Parathyroid adenoma (tissue), 2 donors: ENCODE measurements around the gene STIL.
"Not testable (repeated sequence)": the region's sequence is repeated elsewhere in the genome, so short reads cannot be mapped to it uniquely, and the experiment has no call there.

Experiments used
- H2AFZ ChIP-seq: fragments of 300-600 bp; sonication (generic); one replicate; pipeline ENCODE4 v1.7.0; 2017; ENCODE audit warnings: antibody characterized with exemption, mild to moderate bottlenecking
- H3K27ac ChIP-seq: fragments of 300-600 bp; sonication (generic); one replicate; pipeline ENCODE4 v1.7.0; 2017
- H3K27me3 ChIP-seq: fragments of 300-600 bp; sonication (generic); one replicate; pipeline ENCODE4 v1.7.0; 2017; ENCODE audit warnings: low read length; ENCODE audit not compliant: control insufficient read depth, insufficient read depth
- H3K36me3 ChIP-seq: fragments of 300-600 bp; sonication (generic); one replicate; pipeline ENCODE4 v1.7.0; 2017; ENCODE audit warnings: low read length; ENCODE audit not compliant: control insufficient read depth, insufficient read depth
- H3K4me1 ChIP-seq: fragments of 300-600 bp; sonication (generic); one replicate; pipeline ENCODE4 v1.7.0; 2017; ENCODE audit warnings: control low read depth
- H3K4me2 ChIP-seq: fragments of 300-600 bp; sonication (generic); one replicate; pipeline ENCODE4 v1.7.0; 2017; ENCODE audit warnings: low read length
- H3K4me3 ChIP-seq: fragments of 300-600 bp; sonication (generic); one replicate; pipeline ENCODE4 v1.7.0; 2017; ENCODE audit warnings: low read depth, low read length
- H3K79me2 ChIP-seq: fragments of 300-600 bp; sonication (generic); one replicate; pipeline ENCODE4 v1.7.0; 2017; ENCODE audit warnings: control low read depth
- H3K9ac ChIP-seq: fragments of 300-600 bp; sonication (generic); one replicate; pipeline ENCODE4 v1.7.0; 2017; ENCODE audit warnings: mild to moderate bottlenecking
- H3K9me3 ChIP-seq: fragments of 300-600 bp; sonication (generic); one replicate; pipeline ENCODE4 v1.7.0; 2017; ENCODE audit warnings: low read length; ENCODE audit not compliant: control insufficient read depth
- TF ChIP-seq, protein P1 (sequence below): fragments of 300-600 bp; sonication (generic); IDR thresholded peaks from one replicate; pipeline ENCODE4 v1.7.0; 2017; ENCODE audit warnings: antibody characterized with exemption, mild to moderate bottlenecking
- donor health status: primary hyperparathyroidism.

STIL gene

DNA sequence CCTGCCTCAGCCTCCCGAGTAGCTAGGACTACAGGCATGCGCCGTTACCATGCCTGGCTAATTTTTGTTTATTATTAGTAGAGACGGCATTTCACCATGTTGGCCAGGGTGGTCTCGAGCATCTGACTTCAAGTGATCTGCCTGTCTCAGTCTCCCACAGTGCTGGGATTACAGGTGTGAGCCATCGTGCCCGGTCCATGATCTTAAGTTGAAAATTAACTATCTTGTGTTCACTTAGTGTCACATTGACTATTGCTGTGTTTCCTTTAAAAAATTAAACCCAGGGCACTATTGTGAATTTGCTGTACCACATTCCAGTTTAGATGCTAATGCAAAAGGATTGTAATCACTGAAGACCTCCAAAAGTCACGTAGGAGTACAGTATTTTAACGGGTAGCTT lies 33.8 kb upstream of the STIL start:
- H3K9me3 ChIP-seq, result no peaks in the 10 kb centered on the region
- H3K36me3 ChIP-seq, result no peaks in the 10 kb centered on the region
- H2AFZ ChIP-seq, result no peak overlapping the region
- H3K9ac ChIP-seq, result no peak overlapping the region
- H3K27me3 ChIP-seq, result no peaks in the 10 kb centered on the region
- H3K27ac ChIP-seq, result no peak overlapping the region
- H3K79me2 ChIP-seq, result peaks cover 19% of the 10 kb centered on the region
- no peak overlapping the region for H3K4me3 ChIP-seq
- H3K4me2 ChIP-seq, result no peak overlapping the region
- TF ChIP-seq, protein P1, sequence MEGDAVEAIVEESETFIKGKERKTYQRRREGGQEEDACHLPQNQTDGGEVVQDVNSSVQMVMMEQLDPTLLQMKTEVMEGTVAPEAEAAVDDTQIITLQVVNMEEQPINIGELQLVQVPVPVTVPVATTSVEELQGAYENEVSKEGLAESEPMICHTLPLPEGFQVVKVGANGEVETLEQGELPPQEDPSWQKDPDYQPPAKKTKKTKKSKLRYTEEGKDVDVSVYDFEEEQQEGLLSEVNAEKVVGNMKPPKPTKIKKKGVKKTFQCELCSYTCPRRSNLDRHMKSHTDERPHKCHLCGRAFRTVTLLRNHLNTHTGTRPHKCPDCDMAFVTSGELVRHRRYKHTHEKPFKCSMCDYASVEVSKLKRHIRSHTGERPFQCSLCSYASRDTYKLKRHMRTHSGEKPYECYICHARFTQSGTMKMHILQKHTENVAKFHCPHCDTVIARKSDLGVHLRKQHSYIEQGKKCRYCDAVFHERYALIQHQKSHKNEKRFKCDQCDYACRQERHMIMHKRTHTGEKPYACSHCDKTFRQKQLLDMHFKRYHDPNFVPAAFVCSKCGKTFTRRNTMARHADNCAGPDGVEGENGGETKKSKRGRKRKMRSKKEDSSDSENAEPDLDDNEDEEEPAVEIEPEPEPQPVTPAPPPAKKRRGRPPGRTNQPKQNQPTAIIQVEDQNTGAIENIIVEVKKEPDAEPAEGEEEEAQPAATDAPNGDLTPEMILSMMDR, result no peak
- no peaks in the 10 kb centered on the region for H3K4me1 ChIP-seq

DNA sequence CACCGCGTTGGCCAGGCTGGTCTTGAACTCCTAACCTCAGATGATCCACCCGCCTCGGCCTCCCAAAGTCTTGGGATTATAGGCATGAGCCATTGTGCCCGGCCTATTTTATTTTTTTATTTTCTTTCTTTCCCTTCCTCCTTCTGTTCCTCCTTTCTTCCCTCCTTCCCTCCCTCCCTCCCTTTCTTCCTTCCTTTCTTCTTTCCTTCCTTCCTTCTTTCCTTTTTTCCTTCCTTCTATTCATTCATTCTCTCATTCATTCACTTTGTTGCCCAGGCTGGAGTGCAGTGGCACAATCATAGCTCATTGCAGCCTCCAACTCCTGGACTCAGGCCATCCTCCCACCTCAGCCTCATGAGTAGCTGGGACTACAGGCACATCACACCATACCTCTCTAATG lies 33.0 kb upstream of the STIL start:
- not testable (repeated sequence) for H3K36me3 ChIP-seq, H3K4me2 ChIP-seq, H3K9me3 ChIP-seq, H3K27me3 ChIP-seq, H2AFZ ChIP-seq, H3K27ac ChIP-seq, H3K4me3 ChIP-seq, H3K4me1 ChIP-seq, H3K9ac ChIP-seq
- H3K79me2 ChIP-seq, result peaks cover 19% of the 10 kb centered on the region

DNA sequence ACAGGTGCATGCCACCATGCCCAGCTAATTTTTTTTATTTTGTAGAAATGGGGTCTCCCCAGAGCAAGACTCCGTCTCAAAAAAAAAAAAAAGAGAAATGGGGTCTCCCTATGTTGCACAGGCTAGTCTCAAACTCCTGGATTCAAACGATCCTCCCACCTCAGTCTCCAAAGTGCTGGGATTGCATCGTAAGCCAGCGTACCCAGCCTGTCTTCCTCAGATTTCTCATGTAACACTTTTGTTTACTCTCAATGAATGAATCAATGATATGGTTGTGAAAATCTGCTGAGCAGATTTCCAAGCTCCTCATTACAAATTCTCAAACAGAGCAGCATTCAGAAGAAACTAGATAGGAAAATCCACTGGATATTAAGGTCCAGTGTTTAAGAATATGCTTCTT lies 26.3 kb upstream of the STIL start:
- Histone ChIP-seq H3K9ac (no peak overlapping the region), H3K9me3 (no peaks in the 10 kb centered on the region), H3K4me3 (no peak overlapping the region), H3K4me2 (no peak overlapping the region), H3K79me2 (peaks cover 8% of the 10 kb centered on the region), H3K27ac (no peak overlapping the region), H2AFZ (no peak overlapping the region), H3K4me1 (no peaks in the 10 kb centered on the region), H3K36me3 (no peaks in the 10 kb centered on the region), H3K27me3 (no peaks in the 10 kb centered on the region)
- TF ChIP-seq, protein P1, result no peak

DNA sequence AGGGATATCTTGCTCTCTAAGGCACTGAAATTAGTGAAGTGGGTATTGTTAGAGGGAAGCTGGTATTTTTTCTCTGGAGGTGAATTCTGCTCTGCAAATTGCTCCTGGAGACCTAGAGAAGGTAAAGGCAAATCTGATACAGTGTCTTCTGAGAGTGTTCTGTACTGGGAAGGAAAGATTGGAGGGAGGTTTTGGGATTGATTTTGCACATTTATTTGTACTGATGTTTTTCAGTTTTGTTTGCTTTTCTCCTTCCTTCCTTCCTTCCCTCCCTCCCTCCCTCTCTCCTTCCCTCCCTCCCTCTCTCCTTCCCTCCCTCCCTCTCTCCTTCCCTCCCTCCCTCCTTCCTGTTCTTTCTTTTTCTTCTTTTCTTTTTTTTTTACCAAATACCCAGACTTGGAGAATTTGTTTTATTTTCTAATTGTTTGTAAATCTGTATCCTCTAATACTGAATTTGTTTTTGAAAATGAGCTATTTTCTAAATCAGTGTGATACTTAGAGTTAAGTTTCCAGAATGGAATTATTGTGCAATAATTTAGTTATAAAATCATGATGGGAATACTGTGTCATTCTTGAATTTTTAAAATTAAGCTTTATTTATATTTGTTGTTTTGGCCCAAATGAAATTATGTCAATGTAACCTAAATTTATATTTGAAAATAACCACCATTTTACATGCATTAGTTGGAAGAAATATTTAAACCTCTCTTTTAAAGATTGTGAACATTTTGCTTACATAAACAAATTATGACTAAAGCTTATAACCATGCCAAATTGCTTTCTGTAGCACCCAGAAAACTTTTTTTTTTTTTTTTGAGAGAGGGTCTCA lies 24.5 kb upstream of the STIL start:
- Histone ChIP-seq H3K4me1 (peaks cover 5% of the 10 kb centered on the region), H3K27me3 (no peaks in the 10 kb centered on the region), H3K4me3 (no peak overlapping the region), H3K9ac (no peak overlapping the region), H3K27ac (no peak overlapping the region), H3K36me3 (no peaks in the 10 kb centered on the region), H3K4me2 (no peak overlapping the region), H2AFZ (no peak overlapping the region), H3K9me3 (no peaks in the 10 kb centered on the region), H3K79me2 (peaks cover 11% of the 10 kb centered on the region)
- TF ChIP-seq, protein P1, result no peak

DNA sequence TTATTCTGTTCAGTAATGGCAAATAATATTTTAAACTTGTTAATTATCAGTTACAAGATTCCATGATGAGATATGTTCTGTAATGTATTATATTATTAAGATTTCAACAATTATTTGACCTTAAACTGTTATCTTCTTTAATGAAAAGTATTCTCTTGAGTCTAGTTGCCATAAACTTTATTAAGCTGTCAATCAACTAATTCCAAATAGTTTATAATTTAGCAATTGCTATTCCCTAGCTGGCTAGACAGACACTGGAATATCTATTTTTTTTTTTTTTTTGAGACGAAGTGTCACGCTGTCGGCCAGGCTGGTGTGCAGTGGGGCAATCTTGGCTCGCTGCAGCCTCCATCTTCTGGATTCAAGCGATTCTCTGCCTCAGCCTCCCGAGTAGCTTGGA lies 23.4 kb upstream of the STIL start:
- peaks cover 5% of the 10 kb centered on the region for H3K4me1 ChIP-seq
- no peaks in the 10 kb centered on the region for H3K9me3 ChIP-seq

More for the DNA sequence above, 23.4 kb upstream of the STIL start:
- Histone ChIP-seq H3K27ac (no peak overlapping the region), H3K4me2 (no peak overlapping the region), H3K4me3 (no peak overlapping the region), H3K9ac (no peak overlapping the region), H2AFZ (no peak overlapping the region), H3K27me3 (no peaks in the 10 kb centered on the region), H3K36me3 (no peaks in the 10 kb centered on the region), H3K79me2 (peaks cover 11% of the 10 kb centered on the region)
- TF ChIP-seq, protein P1, result no peak
